Ovary (tissue), 10 donors: ENCODE measurements around the gene CLEC17A. TPM values are rescaled to one million over a fixed set of nuclear protein-coding genes. Genes with fewer than 3 reads are reported as not detected.
"Not testable (repeated sequence)": the region's sequence is repeated elsewhere in the genome, so short reads cannot be mapped to it uniquely, and the experiment has no call there.

Source experiments
- DNase-seq, 5 donors: peaks; one replicate each; pipeline ENCODE4 v3.0.0-alpha.2; 2019 to 2020
- H3K27ac ChIP-seq, 2 donors: fragments of 200-600 bp; one replicate each; pipeline versions ENCODE4 v1.5.1 to v1.8.0; 2019 to 2022
- H3K27me3 ChIP-seq: fragments of 200-600 bp; one replicate; pipeline ENCODE4 v1.8.0; 2022
- H3K36me3 ChIP-seq: fragments of 200-600 bp; sonication (generic); one replicate; pipeline ENCODE4 v1.5.1; 2019
- H3K4me1 ChIP-seq: one replicate; pipeline ENCODE4 v1.8.1; 2013; ENCODE audit warnings: mild to moderate bottlenecking, moderate library complexity; ENCODE audit not compliant: insufficient read depth
- H3K4me3 ChIP-seq: fragments of 200-600 bp; sonication (generic); one replicate; pipeline ENCODE4 v1.5.1; 2017
- H3K9me3 ChIP-seq, 2 donors: fragments of 200-600 bp in 1 of 2; sonication (generic) in 1 of 2; one replicate each; pipeline versions ENCODE4 v1.5.1 to v1.8.1; 2013 to 2019; ENCODE audit warnings: mild to moderate bottlenecking in 1 of 2, moderate library complexity in 1 of 2
- EP300 ChIP-seq: sonication (generic); formaldehyde crosslinking; IDR thresholded peaks from one replicate; pipeline ENCODE4 v1.6.1; 2017; ENCODE audit warnings: antibody characterized with exemption
- POLR2A ChIP-seq: fragments of 450-650 bp; IDR thresholded peaks from one replicate; pipeline ENCODE4 v1.6.1; 2017; ENCODE audit warnings: antibody characterized with exemption, mild to moderate bottlenecking, moderate library complexity
- WGBS, 3 donors: extraction: QIAGEN DNeasy Blood & Tissue Kit in 1 of 3; methylation state at CpG; one replicate each; pipeline versions ENCODE4 v1.1.5 to v1.1.7; 2013 to 2017; 5-methylcytosine and 5-hydroxymethylcytosine counted together
- intact Hi-C, 4 donors: fragments of 100-400 bp; cut with DNase I; formaldehyde crosslinking; loops; one replicate each; pipeline versions ENCODE4 v1.11.0 to v1.15.1; 2022 to 2023
- long read RNA-seq, 3 donors: library from polyadenylated mRNA in 2 of 3; unstranded in 2 of 3; transcript quantifications; one replicate each; pipeline ENCODE4 v2.0.0 and lab custom pipeline, GENCODE V29; 2021 to 2026
- polyA plus RNA-seq, 2 donors: library from polyadenylated mRNA; stranded (reverse); fragments of 200-250 nt in 1 of 2; fragments of 350-450 nt in 1 of 2; fragmentation: Illumina TruSeq in 1 of 2; extraction: RNeasy Lipid Tissue Mini Kit (QIAGEN cat#74804) in 1 of 2; gene quantifications; one replicate each; pipeline ENCODE4 v1.2.3, GENCODE V29; 2013 to 2014
- total RNA-seq, 7 donors: library from RNA; depleted of rRNA in 2 of 7; stranded (reverse); fragments of >200 nt in 2 of 7; fragmentation: NEBNext Ultra II Directional in 3 of 7; extraction: Animal tissue kit (Norgen Biotek cat#: 25700) in 3 of 7; gene quantifications; one replicate each; pipeline versions ENCODE4 v1.1.0 to v1.2.4, GENCODE V29; 2016 to 2023
- TF ChIP-seq, protein P1 (sequence below), 3 donors: fragments of 450-650 bp in 2 of 3; fragments of 200-600 bp in 1 of 3; IDR thresholded peaks; one replicate each; pipeline versions ENCODE4 v1.5.1 to v1.8.0; 2016 to 2022; ENCODE audit warnings: antibody characterized with exemption in 3 of 3, mild to moderate bottlenecking in 1 of 3
- donor health status: DM: no; HTN: no; CAD: no; lungs with moderate emphysema.
- donor health status: DM: no; HTN: no; CAD: no.
- donor health status: Bipolar disorder and iron deficiency.
- donor health status: DM: yes; HTN: yes; CAD: no.
- donor health status: DM: no; HTN: no; CAD: no.
- donor health status: DM: yes; HTN: yes; CAD: no.

CLEC17A gene, protein sequence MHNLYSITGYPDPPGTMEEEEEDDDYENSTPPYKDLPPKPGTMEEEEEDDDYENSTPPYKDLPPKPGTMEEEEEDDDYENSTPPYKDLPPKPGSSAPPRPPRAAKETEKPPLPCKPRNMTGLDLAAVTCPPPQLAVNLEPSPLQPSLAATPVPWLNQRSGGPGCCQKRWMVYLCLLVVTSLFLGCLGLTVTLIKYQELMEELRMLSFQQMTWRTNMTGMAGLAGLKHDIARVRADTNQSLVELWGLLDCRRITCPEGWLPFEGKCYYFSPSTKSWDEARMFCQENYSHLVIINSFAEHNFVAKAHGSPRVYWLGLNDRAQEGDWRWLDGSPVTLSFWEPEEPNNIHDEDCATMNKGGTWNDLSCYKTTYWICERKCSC
- under 1 TPM in 2 of 7 donors, not detected in 5; 0.20 TPM for total RNA-seq
- under 1 TPM in 1 of 2 donors, not detected in 1; 0.12 TPM for polyA plus RNA-seq
- long read RNA-seq, donor 1, result 0 reads
- long read RNA-seq, donor 2, result 0 reads
- long read RNA-seq, donor 3, result 0 reads

DNA sequence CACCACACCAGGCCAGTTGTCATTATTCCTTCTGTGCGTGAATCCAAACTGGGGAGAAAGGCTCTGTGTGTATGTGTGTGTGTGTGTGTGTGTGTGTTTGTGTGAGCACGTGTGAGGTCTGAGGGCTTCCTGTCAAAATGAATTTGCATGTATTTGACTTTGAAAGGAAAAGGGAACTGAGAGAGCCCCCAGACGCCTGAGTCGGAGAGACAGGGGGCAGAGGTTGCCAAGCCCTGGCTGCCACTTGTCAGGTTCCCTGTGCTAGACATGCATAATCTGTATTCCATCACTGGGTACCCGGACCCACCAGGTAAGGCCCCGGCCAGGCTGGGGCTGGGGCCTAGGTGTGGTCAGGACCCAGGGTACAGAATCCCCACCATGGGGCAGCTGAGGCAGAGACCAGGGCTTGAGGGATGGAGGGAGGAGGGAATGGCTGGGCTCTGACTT is at the start of gene CLEC17A:
CLEC17A (plus strand) TSS at position 191 of the 447 bp plus-strand sequence; CDS start at position 268, 77 bp downstream.
- WGBS, 3 donors, result 47 to 48% (median 47%) methylated on average over 6 of the region's 6 CpGs
- intact Hi-C loops, result no loop called here
- no peak within 1 kb of the TSS for H3K4me3 ChIP-seq

DNA sequence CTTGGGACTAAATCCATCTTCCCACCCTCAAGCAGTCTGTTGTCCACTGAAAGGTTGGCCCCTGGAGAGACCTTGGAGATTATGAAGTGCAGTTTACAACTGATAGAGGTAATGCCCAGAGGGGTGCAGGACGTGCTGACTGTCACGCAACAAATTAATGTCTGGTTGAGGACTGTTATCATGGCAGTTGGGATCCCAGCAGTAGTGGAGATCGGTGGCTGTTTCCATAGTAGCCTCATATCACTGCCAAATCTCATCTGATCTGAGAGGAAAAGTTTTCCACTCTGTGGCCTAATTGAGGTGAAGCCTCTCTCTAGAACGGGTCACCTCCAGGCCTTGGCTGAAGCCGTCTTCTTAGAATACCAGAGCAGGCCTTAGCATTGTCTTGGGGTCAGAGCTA is 49.4 kb upstream of the CLEC17A start:
- Histone ChIP-seq H3K9me3 (no peaks in the 10 kb centered on the region), H3K27ac (no peak overlapping the region), H3K27me3 (no peaks in the 10 kb centered on the region), H3K4me1 (peaks cover 7% of the 10 kb centered on the region), H3K4me3 (no peak overlapping the region), H3K36me3 (no peaks in the 10 kb centered on the region)
- DNase-seq, result no peak
- 86 to 91% (median 90%) methylated on average over 5 of the region's 5 CpGs for WGBS, 3 donors
- TF ChIP-seq POLR2A (no peak), EP300 (no peak)
- TF ChIP-seq, protein P1, sequence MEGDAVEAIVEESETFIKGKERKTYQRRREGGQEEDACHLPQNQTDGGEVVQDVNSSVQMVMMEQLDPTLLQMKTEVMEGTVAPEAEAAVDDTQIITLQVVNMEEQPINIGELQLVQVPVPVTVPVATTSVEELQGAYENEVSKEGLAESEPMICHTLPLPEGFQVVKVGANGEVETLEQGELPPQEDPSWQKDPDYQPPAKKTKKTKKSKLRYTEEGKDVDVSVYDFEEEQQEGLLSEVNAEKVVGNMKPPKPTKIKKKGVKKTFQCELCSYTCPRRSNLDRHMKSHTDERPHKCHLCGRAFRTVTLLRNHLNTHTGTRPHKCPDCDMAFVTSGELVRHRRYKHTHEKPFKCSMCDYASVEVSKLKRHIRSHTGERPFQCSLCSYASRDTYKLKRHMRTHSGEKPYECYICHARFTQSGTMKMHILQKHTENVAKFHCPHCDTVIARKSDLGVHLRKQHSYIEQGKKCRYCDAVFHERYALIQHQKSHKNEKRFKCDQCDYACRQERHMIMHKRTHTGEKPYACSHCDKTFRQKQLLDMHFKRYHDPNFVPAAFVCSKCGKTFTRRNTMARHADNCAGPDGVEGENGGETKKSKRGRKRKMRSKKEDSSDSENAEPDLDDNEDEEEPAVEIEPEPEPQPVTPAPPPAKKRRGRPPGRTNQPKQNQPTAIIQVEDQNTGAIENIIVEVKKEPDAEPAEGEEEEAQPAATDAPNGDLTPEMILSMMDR (IDR thresholded peaks at IDR 0.05), result no peak
- intact Hi-C loops, result no loop called here

More for the DNA sequence above, at the start of gene CLEC17A:
- H3K27ac ChIP-seq, result no peak within 1 kb of the TSS
- TF ChIP-seq EP300, result no peak
- TF ChIP-seq, protein P1 (IDR thresholded peaks at IDR 0.05), result no peak
- TF ChIP-seq POLR2A, result no peak
- H3K36me3 ChIP-seq, result no peaks in the 10 kb centered on the region
- H3K9me3 ChIP-seq, result no peaks in the 10 kb centered on the region
- H3K4me1 ChIP-seq, result no peaks in the 10 kb centered on the region
- no peaks in the 10 kb centered on the region for H3K27me3 ChIP-seq
- no peak for DNase-seq

DNA sequence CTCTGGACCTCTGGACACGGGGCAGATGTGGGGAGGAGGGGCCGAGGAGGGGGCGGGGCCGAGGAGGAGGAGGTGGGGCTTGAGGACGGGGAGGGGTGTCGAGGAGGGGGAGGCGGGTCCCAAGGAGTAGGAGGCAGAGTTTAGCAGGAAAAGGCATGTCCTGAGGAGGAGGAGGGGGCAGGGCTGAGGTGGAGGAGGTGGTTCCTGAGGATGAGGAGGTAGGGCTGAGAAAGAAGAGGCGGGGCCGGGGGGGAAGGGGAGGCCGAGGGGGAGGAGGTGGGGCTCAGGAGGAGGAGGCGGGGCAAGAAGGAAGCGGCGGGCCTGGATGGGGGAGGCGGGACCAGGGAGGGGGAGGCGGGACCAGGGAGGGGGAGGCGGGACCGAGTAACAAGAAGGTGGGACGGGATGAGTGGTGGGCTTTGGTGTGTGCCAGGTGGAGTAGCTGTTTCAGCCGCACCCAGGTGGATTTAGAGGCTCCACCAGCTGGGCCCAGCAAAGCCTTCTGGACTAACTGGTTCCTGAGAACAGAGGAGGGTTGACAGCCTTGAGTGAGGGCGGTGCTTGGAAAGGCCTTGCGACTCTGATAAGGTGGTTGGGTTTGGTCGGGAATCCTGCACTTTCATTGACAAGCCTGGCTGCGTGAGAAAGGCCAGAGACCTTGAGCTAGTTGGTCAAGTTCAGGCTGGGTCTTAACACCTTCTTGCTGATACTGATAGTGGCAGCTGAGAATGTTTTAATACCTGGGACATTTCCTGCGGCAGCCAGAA is 45.8 kb upstream of the CLEC17A start:
- no peaks in the 10 kb centered on the region for H3K36me3 ChIP-seq
- 9 to 17% (median 11%) methylated on average over 21 to 23 of the region's 24 CpGs for WGBS, 3 donors
- no peaks in the 10 kb centered on the region for H3K27me3 ChIP-seq
- no peak overlapping the region for H3K27ac ChIP-seq
- H3K4me1 ChIP-seq, result peaks cover 4% of the 10 kb centered on the region
- DNase-seq, result peak; percentile 73 to 81 (median 80)
- intact Hi-C loops, result no loop called here
- no peak for TF ChIP-seq POLR2A
- no peak for TF ChIP-seq EP300
- H3K4me3 ChIP-seq, result no peak overlapping the region
- H3K9me3 ChIP-seq, result no peaks in the 10 kb centered on the region

DNA sequence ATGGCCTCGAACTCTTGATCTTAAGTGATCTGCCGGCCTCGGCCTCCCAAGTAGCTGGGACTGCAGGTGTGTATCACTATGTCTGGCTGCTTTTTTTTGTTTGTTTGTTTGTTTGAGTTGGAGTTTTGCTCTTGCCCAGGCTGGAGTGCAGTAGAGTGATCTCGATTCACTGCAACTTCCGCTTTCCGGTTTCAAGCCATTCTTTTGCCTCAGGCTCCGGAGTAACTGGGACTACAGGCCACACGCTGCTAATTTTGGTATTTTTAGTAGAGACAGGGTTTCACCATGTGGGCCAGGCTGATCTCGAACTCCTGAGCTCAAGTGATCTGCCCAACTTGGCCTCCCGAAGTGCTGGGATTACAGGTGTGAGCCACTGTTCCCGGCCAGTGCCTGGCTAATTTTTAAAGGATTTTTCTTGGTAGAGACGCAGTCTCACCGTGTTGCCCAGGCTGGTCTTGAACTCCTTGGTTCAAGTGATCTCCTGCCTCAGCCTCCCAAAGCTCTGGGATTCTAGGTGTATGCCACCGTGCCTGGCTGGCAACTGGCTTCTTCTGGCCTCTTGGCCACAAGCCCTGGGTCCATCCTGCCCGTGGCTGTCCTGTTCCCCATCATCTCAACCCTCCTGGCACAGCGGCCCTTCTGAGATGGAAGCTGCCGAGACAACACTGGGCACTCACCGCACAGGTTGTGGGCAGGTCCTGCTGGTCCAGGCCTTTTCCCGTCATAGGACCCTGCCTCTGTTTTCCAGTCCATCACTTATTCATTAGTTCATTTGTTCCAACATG is 42.0 kb upstream of the CLEC17A start:
- no peak overlapping the region for H3K27ac ChIP-seq
- DNase-seq, result no peak
- no peak overlapping the region for H3K4me3 ChIP-seq
- intact Hi-C loops, result no loop called here
- peaks cover 4% of the 10 kb centered on the region for H3K4me1 ChIP-seq
- no peaks in the 10 kb centered on the region for H3K9me3 ChIP-seq
- no peaks in the 10 kb centered on the region for H3K36me3 ChIP-seq
- TF ChIP-seq POLR2A (no peak), EP300 (no peak)
- TF ChIP-seq, protein P1 (IDR thresholded peaks at IDR 0.05), result no peak
- H3K27me3 ChIP-seq, result no peaks in the 10 kb centered on the region
- 90 to 93% (median 92%) methylated on average over 19 of the region's 19 CpGs for WGBS, 3 donors

DNA sequence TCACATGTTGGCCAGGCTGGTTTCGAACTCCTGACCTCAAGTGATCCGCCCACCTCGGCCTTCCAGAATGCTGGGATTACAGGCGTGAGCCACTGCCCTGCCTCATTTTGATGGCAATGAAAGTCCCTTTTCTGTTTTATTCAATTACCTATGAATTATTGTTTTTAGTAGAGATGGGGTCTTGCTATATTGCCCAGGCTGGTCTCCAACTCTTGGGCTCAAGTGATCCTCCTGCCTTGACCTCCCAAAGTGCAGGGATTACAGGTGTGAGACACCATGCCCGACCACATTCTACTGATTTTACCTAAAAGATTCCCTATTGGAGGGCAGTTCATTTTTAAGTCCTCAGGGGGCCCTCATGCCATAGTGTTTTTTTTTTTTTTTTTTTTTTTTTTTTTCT is 40.9 kb upstream of the CLEC17A start:
- H3K4me1 ChIP-seq, H3K9me3 ChIP-seq, H3K36me3 ChIP-seq, H3K4me3 ChIP-seq, H3K27me3 ChIP-seq, H3K27ac ChIP-seq, intact Hi-C loops, DNase-seq: not testable (repeated sequence)
- 79 to 96% (median 84%) methylated on average over 5 of the region's 5 CpGs for WGBS, 3 donors
